PFSK-1 (cell line): ENCODE results near the gene TRAPPC3L.

Experiments used
- FOXP2 ChIP-seq: optimal IDR thresholded peaks from 2 replicates; pipeline ENCODE3; 2011; ENCODE audit warnings: borderline replicate concordance, control low read depth, inconsistent platforms; ENCODE audit not compliant: insufficient read depth; ENCODE audit errors: extremely low read length, extremely low read depth
- POLR2AphosphoS5 ChIP-seq: IDR thresholded peaks from 2 replicates; pipeline ENCODE4 v1.6.1; 2012; ENCODE audit warnings: low read depth, mild to moderate bottlenecking, control low read depth, low read length, moderate library complexity
- REST ChIP-seq, 2 experiments: IDR thresholded peaks; 2 replicates each; pipeline versions ENCODE4 v1.6.1 to v1.8.0; 2011 to 2012; ENCODE audit warnings: low read depth in 2 of 2, low read length in 2 of 2, control low read depth in 1 of 2, inconsistent platforms in 1 of 2, mild to moderate bottlenecking in 1 of 2, moderate library complexity in 1 of 2; ENCODE audit not compliant: insufficient read depth in 1 of 2
- SIN3A ChIP-seq: IDR thresholded peaks from 2 replicates; pipeline ENCODE4 v1.6.1; 2012; ENCODE audit warnings: mild to moderate bottlenecking, low read length, moderate library complexity, borderline replicate concordance; ENCODE audit not compliant: insufficient read depth
- TAF1 ChIP-seq: IDR thresholded peaks from 2 replicates; pipeline ENCODE4 v1.6.1; 2012; ENCODE audit warnings: low read length, control low read depth, borderline replicate concordance; ENCODE audit not compliant: insufficient read depth

TRAPPC3L gene

DNA sequence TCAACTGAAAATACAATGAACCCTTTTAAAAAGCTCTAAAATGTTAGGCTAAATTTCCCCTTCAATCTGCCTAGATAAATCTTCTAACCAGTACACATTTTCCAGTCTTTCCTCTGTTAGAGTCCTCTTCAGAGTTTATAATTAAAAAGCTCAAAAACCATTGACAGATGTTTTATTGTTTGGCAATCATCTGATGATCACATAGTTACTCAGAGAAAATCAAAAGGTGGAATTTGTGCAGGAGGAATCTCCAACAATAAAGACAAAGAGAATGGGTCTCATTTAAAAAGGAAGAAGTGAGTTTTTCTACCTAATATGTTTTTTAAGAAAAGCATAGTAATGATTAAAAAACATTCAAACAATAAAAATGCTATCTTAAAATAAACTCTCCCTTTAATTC is 3.1 kb downstream of the TRAPPC3L start:
- TF ChIP-seq POLR2AphosphoS5 (no peak), SIN3A (no peak), FOXP2 (no peak), REST (IDR thresholded peaks at IDR 0.05; ENCODE audit: insufficient read depth in 1 of 2, low read depth in 2 of 2, low read length in 2 of 2) (no peak), TAF1 (no peak)

DNA sequence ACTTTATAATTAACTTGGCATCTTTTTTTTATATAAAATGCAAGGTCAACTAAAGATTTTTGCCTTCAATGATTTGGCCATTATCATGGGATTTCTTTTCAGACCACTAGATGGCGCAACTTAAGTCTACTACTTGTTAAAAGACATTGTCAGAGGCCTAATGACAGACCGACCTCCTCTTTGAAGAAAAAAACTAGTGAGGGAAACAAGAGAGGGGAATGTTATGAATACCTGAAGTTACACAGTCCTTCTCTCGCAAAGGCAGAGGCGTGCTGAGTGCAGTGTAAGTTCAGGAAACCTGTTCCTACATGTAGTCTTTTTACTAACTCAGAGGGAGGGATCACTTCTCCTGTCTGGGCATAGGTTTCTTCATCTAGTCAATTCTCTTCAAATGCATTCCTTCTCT is 9.3 kb downstream of the TRAPPC3L start:
- TF ChIP-seq REST (IDR thresholded peaks at IDR 0.05; ENCODE audit: insufficient read depth in 1 of 2, low read depth in 2 of 2, low read length in 2 of 2) (no peak), FOXP2 (no peak), TAF1 (no peak), SIN3A (no peak), POLR2AphosphoS5 (no peak)

- no peak for TF ChIP-seq FOXP2
- TF ChIP-seq TAF1 = no peak
- TF ChIP-seq REST (IDR thresholded peaks at IDR 0.05; ENCODE audit: insufficient read depth in 1 of 2, low read depth in 2 of 2, low read length in 2 of 2) = no peak
- TF ChIP-seq SIN3A = no peak
- TF ChIP-seq POLR2AphosphoS5 = no peak
Observed at GRCh38 chr6:116535109-116535508, 10.4 kb downstream of the TRAPPC3L start.

DNA sequence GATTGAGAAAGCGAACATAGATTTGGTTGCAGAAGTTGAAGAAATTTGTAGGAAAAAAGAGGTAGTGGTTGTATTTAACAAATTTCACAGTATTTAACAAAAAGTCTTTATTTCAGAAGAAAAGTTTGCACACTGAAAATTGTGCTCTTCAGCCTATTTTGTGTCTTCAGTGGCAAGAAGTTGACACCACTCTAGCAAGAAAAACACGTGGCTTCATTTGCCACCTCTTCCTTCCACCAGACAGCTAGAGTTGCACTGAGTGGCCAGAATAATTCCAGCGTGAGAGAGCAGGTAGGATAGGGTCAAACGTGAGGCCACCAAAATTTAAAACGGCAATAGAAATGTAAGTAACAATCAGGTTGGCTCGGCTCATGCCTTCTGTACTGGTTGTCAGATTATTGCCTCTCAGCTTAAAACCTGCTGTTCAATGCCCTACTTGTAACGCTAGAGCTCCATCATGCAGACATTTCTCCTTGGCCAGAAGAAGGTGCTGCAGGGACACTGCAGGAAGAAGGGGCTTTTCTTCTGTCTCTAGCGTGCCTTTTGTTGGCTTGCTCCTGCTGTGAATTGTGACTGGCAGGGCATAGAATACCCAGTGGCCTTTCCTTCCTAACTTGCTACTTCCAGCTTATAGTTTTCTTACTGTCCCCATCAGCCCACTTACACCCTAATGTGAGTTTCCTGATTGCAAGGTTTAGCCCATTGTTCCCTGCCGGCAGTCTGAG is 12.1 kb downstream of the TRAPPC3L start:
- no peak for TF ChIP-seq TAF1
- no peak for TF ChIP-seq POLR2AphosphoS5
- no peak for TF ChIP-seq FOXP2
- no peak for TF ChIP-seq SIN3A
- no peak for TF ChIP-seq REST (IDR thresholded peaks at IDR 0.05; ENCODE audit: insufficient read depth in 1 of 2, low read depth in 2 of 2, low read length in 2 of 2)
